GM18517 (cell line): Measurements from ENCODE around the gene RASSF1.
A peak's percentile ranks its signal among the peaks of the same experiment; 100 is the strongest.

Source experiments
- ATAC-seq: cut with Tn5 transposase; IDR thresholded peaks from one replicate; pipeline ENCODE4 v1.9.1; 2021; ENCODE audit warnings: mild to moderate bottlenecking, moderate library complexity; ENCODE audit not compliant: unreplicated experiment

The RASSF1 gene

GRCh38 chr3:50302095-50303012, 38.3 kb downstream of the RASSF1 start:
- no peak for ATAC-seq

GRCh38 chr3:50300681-50301254, 39.9 kb downstream of the RASSF1 start:
- ATAC-seq: no peak

GRCh38 chr3:50299929-50300680, 40.5 kb downstream of the RASSF1 start:
- ATAC-seq: no peak

GRCh38 chr3:50299638-50299928, 41.1 kb downstream of the RASSF1 start:
- no peak for ATAC-seq

GRCh38 chr3:50298836-50299637, 41.6 kb downstream of the RASSF1 start, which contains the start of the genes HYAL3 and NAA80:
HYAL3 (minus strand) TSS chr3:50299405; CDS start chr3:50295602, 3,803 bp downstream.
NAA80 (minus strand) TSS chr3:50299405; CDS start chr3:50297463, 1,942 bp downstream.
- ATAC-seq: peak; percentile 79

- no peak for ATAC-seq
Observed at GRCh38 chr3:50297896-50298725, 42.5 kb downstream of the RASSF1 start.

- ATAC-seq: no peak
Observed at GRCh38 chr3:50297384-50297775, 43.3 kb downstream of the RASSF1 start.

GRCh38 chr3:50296721-50297383, 43.8 kb downstream of the RASSF1 start:
- ATAC-seq: no peak

GRCh38 chr3:50295553-50296431, 44.8 kb downstream of the RASSF1 start:
- no peak for ATAC-seq

GRCh38 chr3:50294492-50295403, 45.9 kb downstream of the RASSF1 start:
- ATAC-seq: no peak

GRCh38 chr3:50294089-50294488, 46.5 kb downstream of the RASSF1 start:
- no peak for ATAC-seq

GRCh38 chr3:50293079-50293801, 47.4 kb downstream of the RASSF1 start:
- ATAC-seq: no peak

GRCh38 chr3:50292159-50293078, 48.2 kb downstream of the RASSF1 start, which contains the start of gene IFRD2:
IFRD2 (minus strand) TSS chr3:50292429; CDS start chr3:50292274, 155 bp downstream.
- ATAC-seq: peak; percentile 91

- no peak for ATAC-seq
Observed at GRCh38 chr3:50290161-50290641, 50.4 kb downstream of the RASSF1 start.

- no peak for ATAC-seq
Observed at GRCh38 chr3:50289130-50289529, 51.5 kb downstream of the RASSF1 start.
